ENCODE results near the gene MIS12. TPM values are rescaled to one million over a fixed set of nuclear protein-coding genes. Genes with fewer than 3 reads are reported as not detected.

Gene MIS12
- polyA plus RNA-seq, 10 donors: 19.1 to 28.4 (median 24.1) TPM

DNA sequence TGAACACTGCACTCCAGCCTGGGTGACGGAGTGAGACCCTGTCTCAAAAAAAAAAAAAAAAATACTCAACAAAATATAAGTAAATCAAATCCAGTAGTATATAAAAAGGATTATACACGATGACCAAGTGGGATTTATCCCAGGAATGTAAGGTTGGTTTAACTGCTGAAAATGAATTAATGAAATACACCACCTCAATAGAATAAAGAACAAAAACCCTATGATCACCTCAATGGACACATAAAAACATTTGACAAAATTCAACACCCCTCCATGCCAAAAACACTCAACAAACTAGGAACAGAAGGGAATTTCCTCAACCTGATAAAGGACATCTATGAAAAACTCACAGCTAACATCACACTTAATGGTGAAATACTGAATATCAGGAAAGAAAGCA is 6.6 kb downstream of the MIS12 start:
- DNase-seq: no peak

DNA sequence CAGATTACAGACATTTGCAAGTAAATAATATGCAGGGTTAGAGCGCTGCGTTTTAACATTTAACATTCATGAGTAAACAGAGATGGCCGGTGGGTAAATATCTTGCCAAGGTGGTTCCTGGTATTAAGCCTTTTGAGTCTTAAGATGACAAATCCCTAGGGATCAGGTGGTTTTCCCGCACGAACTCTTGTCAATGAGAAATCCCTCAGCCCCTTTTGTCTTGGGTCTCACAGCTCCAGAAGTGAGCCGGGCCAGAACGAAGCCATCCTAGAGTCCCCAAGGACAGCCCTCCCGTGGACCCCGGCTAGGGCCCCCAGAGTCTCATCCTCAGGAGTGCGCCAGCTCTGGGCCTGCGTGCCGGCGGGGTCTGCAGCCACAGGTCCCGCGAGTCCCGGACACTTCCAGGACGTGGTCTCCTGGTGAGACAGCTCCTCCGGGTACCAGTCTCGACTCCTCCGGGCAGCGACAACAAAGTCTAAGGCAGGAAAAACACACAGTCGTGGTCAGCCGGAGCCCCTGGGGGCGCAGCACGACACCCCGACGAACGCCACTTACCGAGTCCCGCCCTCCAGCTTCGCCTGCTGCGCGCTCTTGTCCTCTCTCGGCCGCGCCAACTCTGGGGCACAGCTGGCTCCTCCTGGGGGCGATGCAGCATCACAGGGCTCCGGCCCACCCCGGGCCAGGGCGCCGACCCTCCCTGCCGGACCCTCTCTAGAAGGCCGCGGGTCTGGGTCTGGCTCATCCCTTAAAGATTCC is 13.3 kb downstream of the MIS12 start:
- peak in 2 of 3 donors; percentile 26 to 66 for DNase-seq

DNA sequence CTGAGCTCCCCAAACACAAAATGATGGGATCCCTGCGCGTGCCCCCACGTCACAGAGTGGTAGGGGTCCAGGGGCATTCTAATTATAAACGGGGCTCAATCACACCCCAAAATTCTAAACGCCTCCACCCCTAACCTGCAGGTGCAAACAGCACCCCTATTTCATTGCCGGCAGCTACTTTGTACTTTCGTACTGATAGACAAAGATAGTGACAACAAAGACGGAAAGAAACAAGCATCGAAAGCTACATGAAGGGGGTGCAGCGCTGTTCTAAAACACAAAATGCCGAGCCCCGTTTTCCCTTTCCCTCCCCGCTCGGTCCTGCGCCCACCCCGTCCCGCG is 13.9 kb downstream of the MIS12 start:
- DNase-seq: no peak

DNA sequence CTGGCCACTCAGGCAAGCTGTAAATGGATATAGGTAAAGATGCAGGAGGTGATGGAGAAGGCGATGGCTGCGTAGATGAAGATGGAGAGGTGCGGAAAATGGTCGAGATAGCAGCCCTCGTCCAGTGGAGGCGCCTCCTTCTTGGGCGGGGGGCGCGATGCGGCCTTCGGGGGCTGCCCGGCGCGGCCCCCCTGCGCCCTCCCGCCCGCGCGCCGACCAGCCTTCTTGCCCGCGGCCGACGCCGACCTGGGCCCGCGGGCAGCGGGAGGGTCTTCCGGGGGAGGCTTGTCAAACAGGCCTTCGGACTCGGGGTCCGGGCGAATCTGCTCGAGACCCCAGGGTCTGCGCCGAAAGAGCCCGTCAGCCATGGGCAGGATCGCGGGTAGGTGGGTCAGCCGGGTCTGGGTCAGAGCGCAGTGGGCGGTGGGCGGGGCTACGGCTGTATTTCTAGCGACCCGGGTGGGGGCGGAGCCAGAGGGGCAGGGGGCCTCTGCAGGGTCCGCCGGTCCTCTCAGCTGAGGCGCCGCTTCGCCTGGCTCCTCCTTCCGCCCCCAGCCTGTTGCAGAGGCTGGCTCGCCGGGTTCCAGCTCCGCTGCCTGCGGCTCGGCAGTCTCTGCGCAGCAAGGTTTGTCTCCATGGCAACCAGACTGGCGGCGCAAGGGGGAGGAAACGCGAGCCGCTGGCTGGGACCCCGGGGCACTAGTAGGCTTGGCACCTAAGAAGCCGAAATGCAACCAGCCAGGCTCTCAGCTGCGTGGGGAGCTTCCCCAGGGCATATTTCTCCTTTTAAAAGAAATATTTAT is 14.4 kb downstream of the MIS12 start:
- peak; percentile 84 to 96 (median 91) for DNase-seq

DNA sequence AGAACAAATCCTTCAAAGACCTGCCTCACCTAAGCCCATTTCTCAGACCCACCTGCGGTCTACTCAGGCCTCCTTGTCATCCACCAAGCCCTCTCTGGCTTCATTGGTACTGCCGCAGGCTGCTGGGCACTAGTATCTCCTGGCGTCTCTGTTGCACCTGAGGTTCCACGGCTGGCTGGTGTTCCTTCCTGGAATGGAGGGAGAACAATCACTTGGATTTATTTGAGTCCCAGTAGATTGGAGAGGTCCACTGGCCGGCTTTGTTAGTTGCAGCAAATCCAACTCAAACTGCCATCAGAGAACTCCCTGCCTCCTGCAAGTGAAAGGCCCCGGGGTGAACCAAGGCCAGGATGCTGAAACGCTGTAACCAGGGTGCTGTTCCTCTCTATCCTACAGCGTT is 15.3 kb downstream of the MIS12 start:
- DNase-seq: no peak

DNA sequence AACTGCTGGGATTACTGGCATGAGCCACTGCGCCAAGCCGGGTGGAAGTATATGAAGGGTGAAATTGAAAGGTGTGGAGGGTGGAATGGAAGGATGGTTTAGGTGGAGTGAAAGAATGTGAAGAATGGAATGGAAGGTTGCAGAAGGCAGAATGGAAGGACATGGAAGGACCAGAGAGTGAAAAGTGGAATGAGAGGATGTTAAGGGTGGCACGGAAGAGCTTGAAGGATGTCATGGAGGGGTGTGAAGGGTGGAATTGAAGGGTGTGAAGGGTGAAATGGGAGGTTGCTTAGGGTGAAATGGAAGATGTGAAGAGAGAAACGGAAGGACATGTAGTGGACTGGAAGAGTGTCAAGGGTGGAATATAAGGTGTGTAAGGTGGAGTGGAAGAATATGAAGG is 16.2 kb downstream of the MIS12 start:
- DNase-seq: no peak

DNA sequence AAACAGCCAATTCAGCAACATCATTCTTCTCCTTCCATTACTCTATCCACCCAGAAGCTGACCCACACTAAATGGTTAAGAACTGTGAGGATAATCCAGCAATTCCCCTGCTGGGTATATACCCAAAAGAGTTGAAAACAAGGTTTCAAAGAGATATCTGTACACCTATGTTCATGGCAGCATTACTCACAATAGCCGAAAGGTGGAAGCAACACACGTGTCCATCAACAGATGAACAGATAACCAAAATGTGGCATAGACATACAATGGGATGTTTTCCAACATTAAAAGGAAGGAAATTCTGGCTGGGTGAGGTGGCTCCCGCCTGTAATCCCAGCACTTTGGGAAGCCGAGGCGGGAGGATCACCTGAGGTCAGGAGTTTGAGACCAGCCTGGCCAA is 19.9 kb downstream of the MIS12 start:
- DNase-seq: no peak

DNA sequence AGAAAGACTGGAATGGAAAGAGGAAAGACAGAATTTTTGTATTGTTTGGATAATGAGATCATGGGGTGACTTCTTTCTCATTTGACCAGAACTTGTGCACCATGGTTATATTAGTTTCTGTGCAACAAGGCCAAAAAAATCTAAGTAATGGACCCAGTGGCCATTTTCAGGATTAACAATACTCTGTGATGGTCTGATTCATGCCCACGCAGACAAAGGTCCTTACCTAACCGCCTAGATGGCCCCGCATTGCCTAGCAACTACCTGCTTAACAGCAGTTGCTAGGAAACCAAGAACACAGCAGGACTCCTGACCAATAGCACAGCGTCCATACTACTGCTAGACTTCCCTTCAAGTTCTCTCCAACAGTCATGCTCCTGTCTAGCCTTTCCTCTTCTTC is 22.4 kb downstream of the MIS12 start:
- no peak for DNase-seq

DNA sequence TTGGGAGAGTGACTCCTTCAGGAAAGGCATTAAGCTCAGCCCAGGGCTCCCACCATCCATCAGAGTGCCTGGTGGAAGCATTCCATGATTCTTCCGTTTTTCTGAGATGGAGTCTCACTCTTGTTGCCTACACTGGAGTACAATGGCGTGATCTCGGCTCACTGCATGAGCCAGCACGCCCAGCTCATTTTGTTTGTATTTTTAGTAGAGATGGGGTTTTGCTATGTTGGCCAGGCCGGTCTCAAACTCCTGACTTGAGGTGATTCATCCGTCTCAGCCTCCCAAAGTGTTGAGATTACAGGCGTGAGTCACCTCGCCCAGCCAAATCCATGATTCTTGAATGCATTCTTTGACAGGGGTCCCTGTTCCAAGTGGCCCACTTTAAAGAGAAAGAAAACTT is 23.1 kb downstream of the MIS12 start:
- DNase-seq: peak in 1 of 3 donors; percentile 29

DNA sequence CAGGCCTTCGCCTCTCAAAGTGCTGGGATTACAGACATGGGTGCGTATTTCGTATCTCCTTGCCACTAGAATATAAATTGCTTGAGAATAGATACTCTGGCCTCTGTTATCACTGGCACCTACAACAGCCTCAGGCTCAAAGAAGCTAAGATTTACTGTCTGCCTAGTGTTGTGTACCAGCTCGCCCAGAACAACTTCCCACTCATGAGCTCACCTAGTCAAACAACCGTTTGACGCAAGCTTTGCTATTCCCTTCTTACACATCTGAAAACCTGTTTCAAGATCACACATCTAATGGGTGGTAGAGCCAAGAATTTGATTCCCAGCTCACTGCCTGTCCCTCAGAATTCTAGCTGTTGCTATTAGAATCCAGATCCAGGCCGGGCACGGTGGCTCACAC is 24.4 kb downstream of the MIS12 start:
- DNase-seq: no peak

DNA sequence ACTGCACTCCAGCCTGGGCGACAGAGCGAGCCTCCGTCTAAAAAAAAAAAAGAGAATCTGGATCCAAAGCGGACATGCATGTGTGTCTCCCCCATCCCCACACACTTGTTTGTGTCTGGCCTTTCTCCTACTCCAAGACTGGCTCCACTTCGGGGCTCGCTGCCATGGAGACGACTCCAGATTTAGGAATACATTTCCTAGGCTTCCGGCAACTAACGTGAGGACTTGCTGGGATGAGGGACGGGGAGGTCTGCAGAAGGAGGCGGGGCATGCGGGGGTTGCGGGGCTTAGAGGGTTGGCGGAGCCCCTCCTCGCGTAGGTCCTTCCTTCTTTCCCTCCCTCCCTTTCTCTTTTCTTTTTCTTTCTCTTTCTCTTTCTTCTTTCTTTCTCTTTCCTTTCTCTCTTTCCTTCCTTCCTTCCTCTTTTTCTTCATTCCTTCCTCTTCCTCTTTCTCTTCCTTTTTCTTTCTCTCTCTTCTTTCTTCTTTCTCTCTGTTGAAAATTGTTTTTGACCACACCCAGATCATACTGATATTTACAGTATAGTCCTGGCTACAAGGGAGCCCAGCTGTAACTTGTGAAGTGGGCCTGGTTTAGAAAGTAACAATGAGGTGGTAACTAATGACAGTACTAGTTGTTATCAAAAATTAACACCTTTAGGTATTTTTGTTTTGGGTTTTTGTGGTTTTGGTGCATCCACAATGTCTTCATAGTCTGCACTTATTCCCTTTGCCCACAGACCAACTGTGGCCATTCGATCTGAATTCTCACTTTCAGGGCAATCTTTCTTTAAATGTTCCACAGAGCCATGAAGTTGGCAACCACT is 25.2 kb downstream of the MIS12 start:
- DNase-seq: peak in 2 of 3 donors; percentile 40 to 42

DNA sequence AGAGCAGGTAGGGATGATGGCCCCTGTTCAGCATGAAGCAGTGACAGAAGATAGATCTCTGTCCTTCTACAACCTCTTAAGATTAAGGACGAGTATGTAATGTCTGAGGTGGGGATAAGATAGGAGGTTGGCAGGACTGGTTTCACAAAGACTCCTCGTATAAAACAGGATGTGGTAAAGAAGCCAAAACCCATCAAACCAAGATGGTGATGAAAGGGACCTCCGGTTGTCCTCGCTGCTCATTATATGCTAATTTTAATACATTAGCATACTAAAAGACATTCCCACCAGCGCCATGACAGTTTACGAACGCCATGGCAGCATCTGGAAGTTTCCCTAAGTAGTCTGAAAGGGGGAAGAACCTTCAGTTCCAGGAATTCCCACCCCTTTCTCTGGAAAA is 27.3 kb downstream of the MIS12 start:
- DNase-seq: no peak

DNA sequence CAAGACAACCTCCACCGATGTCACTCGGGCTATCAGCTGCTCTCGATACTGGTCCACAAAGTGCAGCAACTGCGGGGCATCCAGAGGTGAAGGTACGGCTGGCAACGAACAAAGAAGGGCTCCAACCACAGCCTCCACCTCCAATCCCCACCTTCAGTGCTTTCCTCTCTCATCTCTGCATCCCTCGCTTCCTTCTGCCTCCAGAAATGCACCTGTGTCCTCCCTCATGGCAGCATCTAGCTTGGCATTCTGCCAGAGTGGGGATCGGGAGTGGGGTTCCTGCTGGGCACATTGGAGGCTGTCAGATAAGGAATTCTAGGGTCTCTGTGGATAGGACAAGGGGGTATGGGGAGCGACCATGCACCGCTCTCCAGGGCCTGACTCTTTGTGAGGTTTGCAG is 28.6 kb downstream of the MIS12 start:
- DNase-seq: no peak

DNA sequence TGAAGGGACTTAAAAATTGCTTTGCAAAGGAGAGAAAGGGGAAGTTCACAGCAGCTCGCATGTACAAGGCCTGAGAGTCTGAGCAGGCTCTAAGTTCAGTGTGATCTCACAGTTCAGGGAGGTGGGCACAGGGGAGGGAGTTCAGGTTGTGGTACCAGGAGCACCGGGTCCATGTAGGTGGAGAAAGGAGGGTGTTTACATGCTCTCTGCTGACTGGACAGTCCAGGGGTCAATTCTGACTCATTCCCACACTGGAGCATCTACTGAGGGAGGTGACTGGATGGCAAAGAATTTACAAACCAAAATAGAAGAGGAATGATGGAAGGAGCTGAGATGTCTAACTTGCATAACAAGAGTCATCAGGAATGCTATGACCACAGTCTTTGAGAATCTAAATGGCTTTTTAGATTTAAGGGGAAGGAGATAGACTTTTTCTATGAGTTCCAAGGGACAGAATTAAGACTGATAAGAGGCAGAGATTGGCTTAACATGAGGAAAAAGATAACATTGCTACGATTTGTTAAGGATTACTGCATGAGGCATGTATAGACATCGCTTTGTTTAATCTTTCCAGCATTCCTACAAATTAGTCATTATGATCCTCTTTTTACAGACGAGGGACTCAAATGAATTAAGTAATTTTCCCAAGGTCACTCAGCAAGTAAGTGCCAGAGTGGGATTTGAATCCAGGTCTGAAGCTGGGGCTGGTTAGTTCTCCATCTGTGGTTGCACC is 29.9 kb downstream of the MIS12 start:
- DNase-seq: peak in 1 of 3 donors; percentile 92

DNA sequence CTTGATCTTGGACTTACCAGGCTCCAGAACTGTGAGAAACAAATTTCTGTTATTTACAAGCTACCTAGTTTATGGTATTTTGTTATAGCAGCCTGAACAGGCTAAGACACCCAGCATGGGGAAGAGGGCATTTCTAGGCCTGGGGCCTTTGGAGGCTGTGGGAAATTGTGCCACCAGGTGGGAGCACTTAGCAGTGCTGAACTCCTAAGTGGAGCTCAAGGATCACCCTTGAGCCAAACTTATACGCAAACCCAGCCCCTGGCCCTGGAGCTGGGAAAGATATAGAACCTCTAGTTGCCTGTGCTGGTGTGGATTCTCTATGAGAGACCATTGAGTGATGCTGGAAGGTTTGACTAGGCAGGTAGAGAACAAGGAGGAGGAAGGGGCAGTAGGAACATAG is 36.1 kb downstream of the MIS12 start:
- no peak for DNase-seq

DNA sequence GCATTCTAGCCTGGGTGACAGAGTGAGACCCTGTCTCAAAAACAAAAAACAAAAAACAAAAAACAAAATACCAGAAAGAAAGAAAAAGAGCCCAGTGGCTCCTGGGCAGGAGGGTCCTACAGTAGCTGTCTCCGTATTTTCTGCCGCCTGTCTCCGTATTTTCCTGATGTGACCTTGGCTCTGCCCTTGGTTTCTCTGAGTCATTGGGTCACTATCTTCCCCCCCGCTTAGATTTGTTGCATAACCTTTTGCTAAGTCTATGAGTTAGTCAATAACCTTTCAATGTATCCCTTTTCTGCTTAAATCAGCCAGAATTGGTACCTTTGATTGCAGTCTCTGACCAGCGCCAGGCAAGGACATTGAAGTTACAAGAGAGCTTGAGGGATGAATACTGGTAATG is 36.9 kb downstream of the MIS12 start:
- no peak for DNase-seq

DNA sequence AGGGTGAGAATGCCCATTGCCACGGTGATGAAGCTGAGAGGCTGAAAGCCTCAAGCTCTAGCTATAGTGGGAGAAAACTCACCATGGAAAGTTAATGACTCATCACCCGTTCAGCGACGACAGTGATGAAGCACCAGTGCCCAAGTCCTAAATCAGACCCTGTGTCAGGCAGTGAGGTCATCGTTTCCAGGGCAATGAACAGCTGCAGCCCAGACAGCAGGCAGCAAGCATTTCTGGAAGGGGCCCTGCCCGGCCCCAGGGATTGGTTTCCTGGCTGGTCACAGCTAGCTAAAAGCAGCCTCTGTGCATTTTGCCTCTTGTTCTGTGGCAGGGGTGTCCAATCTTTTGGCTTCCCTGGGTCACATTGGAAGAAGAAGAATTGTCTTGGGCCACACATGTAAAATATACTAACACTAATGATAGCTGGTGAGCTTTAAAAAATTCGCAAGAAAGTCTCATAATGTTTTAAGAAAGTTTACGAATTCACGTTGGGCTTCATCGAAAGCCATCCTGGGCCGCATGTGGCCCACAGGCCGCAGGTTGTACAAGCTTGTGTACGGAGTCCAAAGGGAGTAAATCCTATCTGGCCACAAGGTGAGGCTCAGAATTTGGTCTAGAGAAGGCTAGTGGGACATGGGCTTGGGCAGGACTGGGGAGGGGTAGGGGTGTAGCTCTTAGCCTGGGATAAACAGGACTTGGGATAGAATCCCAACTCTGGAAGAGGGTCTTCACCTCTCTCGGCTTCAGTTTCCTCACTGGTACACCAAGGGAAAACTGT is 40.6 kb downstream of the MIS12 start:
- DNase-seq: peak; percentile 80 to 96 (median 87)

DNA sequence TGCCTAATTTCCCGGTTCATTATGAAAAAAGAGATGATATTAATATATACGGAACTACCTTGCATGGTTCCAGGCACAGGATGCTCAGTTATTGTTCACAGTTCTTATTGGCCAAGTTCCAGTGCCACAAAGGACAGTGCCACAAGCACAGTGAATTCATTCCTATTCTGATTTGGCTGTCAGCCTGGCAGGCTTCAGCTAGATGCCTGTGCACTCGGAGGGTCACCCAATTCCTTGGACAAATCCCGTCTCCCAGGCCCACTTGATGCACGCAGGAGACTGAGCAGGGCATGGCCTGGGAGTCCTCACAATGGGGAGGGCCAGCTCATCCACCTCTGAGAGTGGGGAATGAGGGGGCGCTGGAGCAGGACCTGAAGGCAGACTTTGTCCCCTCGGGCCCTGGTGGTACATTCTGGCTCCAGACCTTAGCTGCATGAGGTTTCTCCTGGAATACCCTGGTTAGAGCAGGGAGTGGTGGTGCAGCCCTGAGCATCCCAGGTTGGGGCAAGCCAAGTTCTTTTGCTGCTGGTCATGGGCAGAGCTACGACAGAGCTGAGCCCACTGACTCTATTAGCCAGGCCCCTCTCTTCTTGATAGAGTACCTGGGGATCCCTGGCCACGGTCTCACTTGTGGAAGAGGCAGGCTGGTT is 41.4 kb downstream of the MIS12 start:
- DNase-seq: peak in 2 of 3 donors; percentile 14 to 34

DNA sequence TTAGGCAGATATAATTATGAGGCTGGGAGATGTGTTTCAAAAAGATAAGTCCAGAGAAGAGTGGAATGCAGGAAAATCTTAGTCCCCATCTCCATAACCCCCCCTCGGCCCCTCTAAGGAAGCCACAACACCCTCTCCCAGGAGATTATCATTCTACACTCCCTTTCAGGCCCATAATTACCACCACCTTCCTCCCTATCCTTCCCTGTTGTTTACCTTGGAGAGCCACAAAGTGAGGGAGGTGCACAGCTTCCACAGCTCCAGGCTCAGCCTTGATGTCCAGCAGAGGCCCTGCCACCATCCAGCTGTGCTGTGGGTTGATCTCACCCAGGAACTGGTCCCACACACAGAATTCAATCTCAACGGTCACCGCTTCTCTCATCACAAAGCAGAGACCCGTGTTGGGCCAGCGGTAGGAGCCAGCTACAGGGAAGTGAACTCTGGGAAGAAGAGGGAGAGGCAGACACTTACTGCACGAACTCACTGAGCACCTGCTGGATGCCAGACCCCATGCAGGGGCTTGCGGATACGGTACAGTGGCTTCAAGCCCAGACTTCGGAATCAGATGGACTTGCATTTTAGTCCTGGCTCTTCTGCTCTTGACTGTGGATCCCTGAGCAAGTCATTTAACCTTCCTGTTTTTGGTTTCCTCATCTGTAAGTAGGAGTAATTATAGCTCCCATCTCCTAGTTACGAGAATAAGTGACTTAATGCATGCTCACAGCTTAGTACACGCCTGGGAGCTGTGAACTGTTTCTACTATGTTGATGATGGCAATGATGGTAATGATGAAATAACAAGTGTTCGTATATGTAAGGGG is 44.1 kb downstream of the MIS12 start:
- DNase-seq: no peak

DNA sequence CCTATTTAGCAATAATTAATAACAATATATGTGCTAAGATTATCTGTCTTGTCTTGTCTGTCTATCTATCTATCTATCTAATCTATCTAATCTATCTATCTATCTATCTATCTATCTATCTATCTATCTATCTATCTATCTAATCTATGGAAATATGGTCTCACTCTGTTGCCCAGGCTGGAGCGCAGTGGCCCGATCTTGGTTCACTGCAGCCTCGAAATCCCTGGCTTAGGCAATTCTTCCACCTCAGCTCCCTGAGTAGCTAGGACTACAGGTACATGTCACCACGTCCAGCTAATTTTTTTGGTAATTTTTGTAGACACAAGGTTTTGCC is 44.7 kb downstream of the MIS12 start:
- DNase-seq: no peak
